Measurements from ENCODE around the gene SNRNP200.
A peak's percentile ranks its signal among the peaks of the same experiment; 100 is the strongest.

The SNRNP200 gene

GRCh38 chr2:96305091-96305978 lies at the start of gene SNRNP200:
Gene SNRNP200, minus strand, starts transcription at chr2:96305546. Its CDS starts 109 bp downstream, at chr2:96305437.
- peak; percentile 91 for DNase-seq

DNA sequence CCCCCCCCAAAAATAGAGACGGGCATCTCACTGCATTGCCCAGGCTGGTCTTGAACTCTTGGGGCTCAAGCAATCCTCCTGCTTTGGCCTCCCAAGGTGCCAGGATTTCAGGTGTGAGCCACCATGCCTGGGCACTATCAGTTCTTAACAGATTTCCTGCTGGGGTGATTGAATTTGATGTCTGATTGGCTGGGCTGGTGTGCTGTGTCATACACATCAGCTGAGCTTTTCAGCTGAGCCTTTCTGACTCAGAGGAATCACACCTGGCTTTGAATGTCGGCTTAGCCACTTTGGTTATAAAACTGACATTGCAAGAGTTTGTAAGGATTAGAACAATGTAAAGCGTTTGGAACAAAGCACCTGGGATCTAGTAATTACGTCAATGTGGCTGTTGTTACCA lies 49.1 kb upstream of the SNRNP200 start:
- no peak for DNase-seq

GRCh38 chr2:96353606-96354101 lies 48.3 kb upstream of the SNRNP200 start:
- DNase-seq, result no peak

DNA sequence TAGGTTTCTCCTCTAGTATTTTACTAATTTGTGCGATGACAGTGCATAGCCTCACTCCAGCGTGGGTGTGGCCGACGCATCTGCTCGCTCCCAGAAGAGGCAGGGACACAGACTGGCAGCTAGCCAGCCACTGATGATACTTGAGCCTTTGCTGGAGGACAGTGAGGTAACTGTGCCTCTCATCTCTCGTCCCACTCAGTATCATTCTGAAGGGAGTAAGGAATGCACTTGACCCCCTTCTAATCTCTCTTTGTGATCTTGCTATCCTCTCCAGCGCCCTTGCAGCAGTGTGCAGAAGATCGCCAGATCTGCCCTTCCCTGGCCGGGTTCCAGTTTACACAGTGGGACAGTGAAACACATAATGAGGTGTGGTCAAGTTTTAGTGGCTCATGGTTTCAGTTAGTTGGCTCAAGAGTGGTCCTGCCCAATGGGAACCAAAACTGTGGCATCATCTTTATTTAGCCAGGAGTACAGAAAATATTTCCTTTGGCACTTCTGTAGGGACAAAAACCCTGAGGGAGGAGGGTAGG lies 47.8 kb upstream of the SNRNP200 start:
- DNase-seq, result peak; percentile 3

- DNase-seq, result no peak
These were observed 42.0 kb upstream of the SNRNP200 start for GRCh38 chr2:96347395-96347794.

DNA sequence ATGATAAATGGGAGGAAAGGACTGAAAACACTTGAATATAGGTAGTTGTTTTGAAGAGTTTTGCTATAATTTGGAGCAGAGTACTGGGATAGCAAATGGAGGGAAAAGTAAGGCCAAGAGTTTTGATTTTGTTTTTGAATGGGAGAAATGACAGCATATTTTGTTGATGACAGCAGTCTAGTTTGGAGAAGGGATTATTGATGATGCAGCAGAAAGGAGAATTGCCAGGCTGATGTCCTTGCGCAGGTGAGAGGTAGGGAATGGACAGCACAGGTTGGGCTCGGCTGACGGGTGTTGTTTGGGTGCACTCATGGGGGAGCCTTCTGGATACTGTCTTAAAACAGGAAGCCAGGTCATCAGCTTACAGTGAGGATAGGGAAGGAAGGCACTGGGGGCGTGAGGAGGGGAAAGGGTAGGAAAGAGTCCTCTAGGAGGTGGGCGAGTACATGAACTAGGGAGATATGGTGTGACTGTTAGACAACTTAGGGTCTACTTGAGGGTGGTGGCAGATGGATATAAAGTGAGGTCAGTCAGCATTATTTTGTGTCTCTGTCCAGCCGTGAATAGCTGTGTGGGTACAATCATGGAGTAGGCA lies 40.6 kb upstream of the SNRNP200 start:
- DNase-seq, result no peak

DNA sequence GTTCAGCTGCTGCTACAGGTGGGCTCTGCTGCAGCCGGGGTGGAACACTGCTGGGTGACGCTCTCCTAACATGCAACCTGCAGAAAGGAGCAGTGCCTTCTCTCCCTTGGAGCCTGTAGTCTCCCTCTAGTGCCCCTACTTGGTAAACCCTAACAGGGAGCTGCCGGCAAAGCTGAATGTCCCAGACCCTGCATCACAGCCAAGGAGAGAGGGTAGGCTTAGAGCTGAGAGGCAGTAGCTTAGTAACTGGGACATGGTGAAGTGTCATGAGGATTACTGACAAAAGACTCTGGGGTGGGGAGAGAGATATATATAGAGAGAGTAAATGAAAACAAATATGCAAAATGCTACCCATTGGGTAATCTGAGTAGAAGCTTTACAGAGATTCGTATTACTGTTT lies 40.1 kb upstream of the SNRNP200 start:
- DNase-seq, result no peak

GRCh38 chr2:96344011-96344410 lies 38.7 kb upstream of the SNRNP200 start:
- no peak for DNase-seq

DNA sequence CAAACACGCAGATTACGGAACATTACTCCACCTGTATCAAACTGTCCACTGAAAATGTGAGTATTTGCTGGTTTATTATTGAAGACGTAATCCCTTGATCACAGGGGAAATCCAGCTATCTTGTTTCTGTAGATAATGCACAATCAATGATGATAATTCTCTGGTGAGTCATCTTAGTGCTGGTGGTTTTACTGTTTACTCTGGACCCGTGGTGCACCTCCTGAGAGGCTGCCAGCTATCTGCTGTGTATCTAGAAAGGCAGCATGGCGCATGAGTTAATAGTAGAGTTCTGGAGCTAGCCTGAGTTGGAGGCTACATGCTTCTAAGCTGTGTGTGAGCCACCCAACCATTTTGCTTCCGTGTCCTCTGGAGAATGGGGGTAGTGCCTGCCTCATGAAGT lies 36.7 kb upstream of the SNRNP200 start:
- peak; percentile 3 for DNase-seq

GRCh38 chr2:96341641-96342040 lies 36.3 kb upstream of the SNRNP200 start:
- no peak for DNase-seq

- no peak for DNase-seq
These were observed 35.4 kb upstream of the SNRNP200 start for GRCh38 chr2:96340493-96341414.

DNA sequence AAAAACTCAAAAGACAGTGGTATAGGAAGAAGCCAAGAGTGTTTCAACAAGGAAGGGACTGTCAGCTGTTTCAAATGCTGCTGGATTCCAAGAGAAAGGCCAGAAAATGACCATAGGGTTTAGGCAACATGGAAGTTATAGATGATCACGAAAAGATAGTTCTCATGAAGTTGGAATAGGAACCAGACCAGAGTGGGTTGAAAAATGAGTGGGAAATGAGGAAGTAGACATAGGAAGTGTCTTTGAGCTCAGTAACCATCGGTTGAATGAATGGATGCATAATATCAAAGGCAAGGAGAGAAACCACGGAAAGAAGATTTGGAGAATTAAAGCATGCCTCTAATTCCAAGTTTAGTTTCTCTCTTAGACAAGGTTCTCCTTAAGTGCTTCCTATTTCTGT lies 31.5 kb upstream of the SNRNP200 start:
- no peak for DNase-seq

- DNase-seq, result peak; percentile 44
These were observed 30.9 kb upstream of the SNRNP200 start for GRCh38 chr2:96336104-96336775.

DNA sequence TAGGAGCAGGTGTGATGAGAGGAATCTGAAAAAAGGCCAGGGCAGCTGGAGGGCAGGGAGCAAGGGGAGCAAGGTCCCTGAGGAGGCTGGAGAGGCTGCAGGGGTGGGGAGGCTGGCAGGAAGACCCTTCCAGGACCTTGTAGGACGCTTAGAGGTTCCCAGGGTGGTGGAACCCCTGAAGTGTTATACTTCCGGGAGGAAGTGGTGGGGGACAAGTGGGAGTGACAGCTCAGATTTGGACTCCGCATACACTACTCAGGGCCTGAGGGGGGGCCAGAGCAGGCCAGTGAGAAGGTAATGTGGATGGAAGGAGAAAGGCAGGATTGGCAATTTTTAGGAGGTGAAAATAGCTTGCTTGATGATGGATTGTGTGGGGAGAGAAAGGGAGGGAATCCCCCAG lies 28.4 kb upstream of the SNRNP200 start:
- no peak for DNase-seq

GRCh38 chr2:96330407-96330806 lies 25.1 kb upstream of the SNRNP200 start:
- DNase-seq, result no peak

- no peak for DNase-seq
These were observed 24.5 kb upstream of the SNRNP200 start for GRCh38 chr2:96329874-96330273.

- peak; percentile 59 for DNase-seq
These were observed 24.1 kb upstream of the SNRNP200 start for GRCh38 chr2:96329456-96329855.

GRCh38 chr2:96326990-96327820 lies 21.9 kb upstream of the SNRNP200 start:
- no peak for DNase-seq

- no peak for DNase-seq
These were observed 21.2 kb upstream of the SNRNP200 start for GRCh38 chr2:96326564-96326963.

DNA sequence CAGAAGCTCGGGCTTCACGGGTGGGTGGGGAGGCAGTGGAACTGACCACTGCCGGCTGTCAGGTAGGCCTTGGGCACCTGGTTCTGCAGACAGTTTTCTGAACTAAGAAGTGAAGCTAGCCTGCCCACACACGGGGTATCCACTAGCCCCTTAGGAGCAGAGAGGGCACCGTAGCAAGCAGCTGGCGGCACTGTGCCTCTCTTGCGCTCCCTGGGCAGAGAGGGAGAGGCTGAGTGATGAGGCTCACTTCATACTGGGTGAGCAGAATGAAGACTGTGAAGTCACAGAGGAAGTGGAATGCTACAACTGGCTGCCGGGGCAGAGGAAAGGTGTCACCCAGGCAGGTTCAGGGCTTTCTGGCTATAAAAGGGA lies 20.5 kb upstream of the SNRNP200 start:
- peak; percentile 25 for DNase-seq
